IPS-18a (cell line): ENCODE measurements around the gene FILIP1L.

Experiments
- H3K27ac ChIP-seq: one replicate; pipeline ENCODE4 v1.5.1; 2013; ENCODE audit warnings: low read length
- H3K27me3 ChIP-seq: one replicate; pipeline ENCODE4 v1.6.1; 2013; ENCODE audit warnings: mild to moderate bottlenecking, low read length; ENCODE audit not compliant: control insufficient read depth, insufficient read depth
- H3K36me3 ChIP-seq: one replicate; pipeline ENCODE4 v1.6.1; 2013; ENCODE audit warnings: low read depth, low read length; ENCODE audit not compliant: control insufficient read depth
- H3K4me1 ChIP-seq: one replicate; pipeline ENCODE4 v1.6.1; 2013; ENCODE audit warnings: low read depth, low read length; ENCODE audit not compliant: control insufficient read depth
- H3K4me3 ChIP-seq: one replicate; pipeline ENCODE4 v1.5.1; 2013; ENCODE audit warnings: low read length
- H3K9ac ChIP-seq: one replicate; pipeline ENCODE4 v1.6.1; 2013; ENCODE audit warnings: mild to moderate bottlenecking, low read length, moderate library complexity
- H3K9me3 ChIP-seq: one replicate; pipeline ENCODE4 v1.6.1; 2013; ENCODE audit warnings: low read depth, low read length; ENCODE audit not compliant: control insufficient read depth

Gene FILIP1L

GRCh38 chr3:99861216-99861615, 253.1 kb downstream of the FILIP1L start:
- H3K36me3 ChIP-seq = no peaks in the 10 kb centered on the region
- no peak overlapping the region for H3K27ac ChIP-seq

GRCh38 chr3:99859825-99860224, 254.5 kb downstream of the FILIP1L start:
- Histone ChIP-seq H3K9ac (no peak overlapping the region), H3K27me3 (no peaks in the 10 kb centered on the region), H3K4me1 (peaks cover 8% of the 10 kb centered on the region), H3K4me3 (no peak overlapping the region), H3K9me3 (no peaks in the 10 kb centered on the region), H3K36me3 (no peaks in the 10 kb centered on the region), H3K27ac (no peak overlapping the region)

More at GRCh38 chr3:99861216-99861615, 253.1 kb downstream of the FILIP1L start:
- Histone ChIP-seq H3K4me3 (no peak overlapping the region), H3K9me3 (no peaks in the 10 kb centered on the region), H3K4me1 (no peaks in the 10 kb centered on the region), H3K27me3 (peaks cover 4% of the 10 kb centered on the region), H3K9ac (no peak overlapping the region)

GRCh38 chr3:99858469-99858868, 255.8 kb downstream of the FILIP1L start:
- H3K27ac ChIP-seq = no peak overlapping the region
- no peak overlapping the region for H3K9ac ChIP-seq
- H3K36me3 ChIP-seq = no peaks in the 10 kb centered on the region
- no peak overlapping the region for H3K4me3 ChIP-seq
- H3K9me3 ChIP-seq = no peaks in the 10 kb centered on the region
- peaks cover 19% of the 10 kb centered on the region for H3K4me1 ChIP-seq
- H3K27me3 ChIP-seq = no peaks in the 10 kb centered on the region

GRCh38 chr3:99857278-99857677, 257.0 kb downstream of the FILIP1L start:
- Histone ChIP-seq H3K27me3 (no peaks in the 10 kb centered on the region), H3K9ac (no peak overlapping the region), H3K27ac (no peak overlapping the region), H3K4me1 (peaks cover 22% of the 10 kb centered on the region), H3K4me3 (no peak overlapping the region), H3K36me3 (no peaks in the 10 kb centered on the region), H3K9me3 (no peaks in the 10 kb centered on the region)

- Histone ChIP-seq H3K9me3 (no peaks in the 10 kb centered on the region), H3K4me1 (peaks cover 22% of the 10 kb centered on the region), H3K9ac (no peak overlapping the region), H3K27me3 (no peaks in the 10 kb centered on the region), H3K36me3 (no peaks in the 10 kb centered on the region), H3K4me3 (no peak overlapping the region), H3K27ac (no peak overlapping the region)
These were observed 257.7 kb downstream of the FILIP1L start for GRCh38 chr3:99856437-99857220.

- no peak overlapping the region for H3K9ac ChIP-seq
- H3K27me3 ChIP-seq = no peaks in the 10 kb centered on the region
- H3K27ac ChIP-seq = no peak overlapping the region
- H3K4me1 ChIP-seq = peaks cover 22% of the 10 kb centered on the region
- H3K36me3 ChIP-seq = no peaks in the 10 kb centered on the region
- no peaks in the 10 kb centered on the region for H3K9me3 ChIP-seq
- no peak overlapping the region for H3K4me3 ChIP-seq
These were observed 258.4 kb downstream of the FILIP1L start for GRCh38 chr3:99855900-99856299.

GRCh38 chr3:99854756-99855298, 259.5 kb downstream of the FILIP1L start:
- no peaks in the 10 kb centered on the region for H3K36me3 ChIP-seq
- H3K9me3 ChIP-seq = no peaks in the 10 kb centered on the region

GRCh38 chr3:99852851-99853250, 261.4 kb downstream of the FILIP1L start:
- no peak overlapping the region for H3K9ac ChIP-seq
- no peak overlapping the region for H3K27ac ChIP-seq
- peaks cover 22% of the 10 kb centered on the region for H3K4me1 ChIP-seq
- H3K36me3 ChIP-seq = no peaks in the 10 kb centered on the region
- H3K27me3 ChIP-seq = no peaks in the 10 kb centered on the region
- H3K4me3 ChIP-seq = no peak overlapping the region
- H3K9me3 ChIP-seq = no peaks in the 10 kb centered on the region

More at GRCh38 chr3:99854756-99855298, 259.5 kb downstream of the FILIP1L start:
- Histone ChIP-seq H3K4me3 (no peak overlapping the region), H3K9ac (no peak overlapping the region), H3K4me1 (peaks cover 22% of the 10 kb centered on the region), H3K27ac (no peak overlapping the region), H3K27me3 (no peaks in the 10 kb centered on the region)

GRCh38 chr3:99851955-99852354, 262.3 kb downstream of the FILIP1L start:
- peaks cover 22% of the 10 kb centered on the region for H3K4me1 ChIP-seq
- H3K4me3 ChIP-seq = no peak overlapping the region
- H3K9me3 ChIP-seq = no peaks in the 10 kb centered on the region
- H3K9ac ChIP-seq = no peak overlapping the region
- no peaks in the 10 kb centered on the region for H3K27me3 ChIP-seq
- no peak overlapping the region for H3K27ac ChIP-seq
- no peaks in the 10 kb centered on the region for H3K36me3 ChIP-seq

GRCh38 chr3:99850608-99851007, 263.7 kb downstream of the FILIP1L start:
- no peaks in the 10 kb centered on the region for H3K27me3 ChIP-seq
- H3K36me3 ChIP-seq = no peaks in the 10 kb centered on the region
- peaks cover 32% of the 10 kb centered on the region for H3K4me1 ChIP-seq
- H3K9me3 ChIP-seq = no peaks in the 10 kb centered on the region
- H3K27ac ChIP-seq = no peak overlapping the region
- no peak overlapping the region for H3K4me3 ChIP-seq
- H3K9ac ChIP-seq = no peak overlapping the region

GRCh38 chr3:99848433-99848832, 265.9 kb downstream of the FILIP1L start:
- H3K4me1 ChIP-seq = peaks cover 13% of the 10 kb centered on the region
- H3K27ac ChIP-seq = no peak overlapping the region
- no peaks in the 10 kb centered on the region for H3K9me3 ChIP-seq
- H3K36me3 ChIP-seq = no peaks in the 10 kb centered on the region
- H3K27me3 ChIP-seq = no peaks in the 10 kb centered on the region
- H3K4me3 ChIP-seq = no peak overlapping the region
- H3K9ac ChIP-seq = no peak overlapping the region
